Esophagus squamous epithelium (tissue), 5 donors: Measurements from ENCODE around the gene AMBP. TPM values are rescaled to one million over a fixed set of nuclear protein-coding genes. Genes with fewer than 3 reads are reported as not detected.

Experiments used
- DNase-seq: peaks from one replicate; lab custom pipeline; 2025; lab: John Stamatoyannopoulos, UW
- H3K27ac ChIP-seq, 4 donors: fragments of 200-600 bp; sonication (generic); one replicate each; pipeline ENCODE4 v1.5.1; 2016 to 2019; ENCODE audit warnings: mild to moderate bottlenecking in 1 of 4
- H3K27me3 ChIP-seq, 4 donors: fragments of 200-600 bp; sonication (generic); 1 replicate in 3 of 4; 2 replicates in 1 of 4; pipeline versions ENCODE4 v1.5.1 to v1.6.0; 2017 to 2021; ENCODE audit warnings: antibody characterized with exemption in 1 of 4
- H3K36me3 ChIP-seq, 3 donors: fragments of 200-600 bp; sonication (generic); one replicate each; pipeline ENCODE4 v1.5.1; 2016 to 2019
- H3K4me1 ChIP-seq, 3 donors: fragments of 200-600 bp; sonication (generic); one replicate each; pipeline ENCODE4 v1.5.1; 2017 to 2019
- H3K4me3 ChIP-seq, 4 donors: fragments of 200-600 bp; sonication (generic); 1 replicate in 3 of 4; 2 replicates in 1 of 4; pipeline ENCODE4 v1.5.1; 2016 to 2019; ENCODE audit warnings: mild to moderate bottlenecking in 2 of 4, moderate library complexity in 1 of 4
- H3K9me3 ChIP-seq, 3 donors: fragments of 200-600 bp; sonication (generic); one replicate each; pipeline ENCODE4 v1.5.1; 2016 to 2019
- POLR2A ChIP-seq, 4 donors: fragments of 450-650 bp; IDR thresholded peaks; one replicate each; pipeline ENCODE4 v1.6.1; 2017; ENCODE audit warnings: antibody characterized with exemption in 4 of 4, mild to moderate bottlenecking in 4 of 4, moderate library complexity in 3 of 4
- WGBS, 2 donors: methylation state at CpG; one replicate each; pipeline ENCODE4 v1.1.5; 2018; 5-methylcytosine and 5-hydroxymethylcytosine counted together
- intact Hi-C: fragments of 100-400 bp; cut with DNase I; formaldehyde crosslinking; loops from one replicate; pipeline ENCODE4 v1.15.0; 2022
- total RNA-seq, 4 donors: library from RNA; depleted of rRNA; stranded (reverse); fragments of >200 nt; gene quantifications; one replicate each; pipeline ENCODE4 v1.1.0, GENCODE V29; 2016
- TF ChIP-seq, protein P1 (sequence below), 6 experiments: fragments of 450-650 bp in 4 of 6; fragments of 200-600 bp in 2 of 6; sonication (generic) in 2 of 6; IDR thresholded peaks; one replicate each; pipeline ENCODE4 v1.5.1; 2016 to 2019; ENCODE audit warnings: antibody characterized with exemption in 6 of 6, mild to moderate bottlenecking in 4 of 6, moderate library complexity in 4 of 6
- donor health status: DM: yes; HTN: yes; CAD: no.

The AMBP gene
- total RNA-seq, 4 donors from 2014 or later = 0.19 to 2.5 TPM; not detected in 2

DNA sequence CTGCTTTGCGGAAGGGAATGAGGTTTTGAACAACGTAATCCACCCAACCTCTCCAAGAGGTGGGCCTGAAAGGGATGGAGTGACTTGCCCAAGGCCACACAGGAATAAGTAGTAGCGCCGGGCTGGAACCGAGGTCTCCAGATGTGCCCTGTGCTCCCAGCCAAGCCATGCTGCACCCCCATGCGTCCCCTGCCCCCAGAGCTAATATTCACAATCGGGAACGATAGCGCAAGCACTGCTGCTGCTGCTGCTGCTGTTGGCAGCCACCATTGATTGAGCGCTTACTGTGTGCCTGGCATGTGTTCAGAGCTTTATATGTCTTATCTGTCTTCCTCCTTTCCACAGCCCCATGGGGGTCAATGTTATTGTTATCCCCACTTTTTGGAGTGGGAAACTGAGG, 43.9 kb downstream of the AMBP start:
- DNase-seq = no peak
- Histone ChIP-seq H3K36me3 (peaks cover 0 to 79% (median 5%) of the 10 kb centered on the region in 3 donors), H3K27me3 (no peaks in the 10 kb centered on the region), H3K4me1 (peaks cover 0 to 12% (median 0%) of the 10 kb centered on the region in 3 donors), H3K4me3 (no peak overlapping the region), H3K9me3 (no peaks in the 10 kb centered on the region), H3K27ac (no peak overlapping the region)
- intact Hi-C loops = no loop called here
- TF ChIP-seq, protein P1, sequence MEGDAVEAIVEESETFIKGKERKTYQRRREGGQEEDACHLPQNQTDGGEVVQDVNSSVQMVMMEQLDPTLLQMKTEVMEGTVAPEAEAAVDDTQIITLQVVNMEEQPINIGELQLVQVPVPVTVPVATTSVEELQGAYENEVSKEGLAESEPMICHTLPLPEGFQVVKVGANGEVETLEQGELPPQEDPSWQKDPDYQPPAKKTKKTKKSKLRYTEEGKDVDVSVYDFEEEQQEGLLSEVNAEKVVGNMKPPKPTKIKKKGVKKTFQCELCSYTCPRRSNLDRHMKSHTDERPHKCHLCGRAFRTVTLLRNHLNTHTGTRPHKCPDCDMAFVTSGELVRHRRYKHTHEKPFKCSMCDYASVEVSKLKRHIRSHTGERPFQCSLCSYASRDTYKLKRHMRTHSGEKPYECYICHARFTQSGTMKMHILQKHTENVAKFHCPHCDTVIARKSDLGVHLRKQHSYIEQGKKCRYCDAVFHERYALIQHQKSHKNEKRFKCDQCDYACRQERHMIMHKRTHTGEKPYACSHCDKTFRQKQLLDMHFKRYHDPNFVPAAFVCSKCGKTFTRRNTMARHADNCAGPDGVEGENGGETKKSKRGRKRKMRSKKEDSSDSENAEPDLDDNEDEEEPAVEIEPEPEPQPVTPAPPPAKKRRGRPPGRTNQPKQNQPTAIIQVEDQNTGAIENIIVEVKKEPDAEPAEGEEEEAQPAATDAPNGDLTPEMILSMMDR (IDR thresholded peaks at IDR 0.05) = no peak
- no peak for TF ChIP-seq POLR2A (IDR thresholded peaks at IDR 0.05)
- WGBS, 2 donors = 96 to 100% methylated on average over 2 to 10 of the region's 10 CpGs

DNA sequence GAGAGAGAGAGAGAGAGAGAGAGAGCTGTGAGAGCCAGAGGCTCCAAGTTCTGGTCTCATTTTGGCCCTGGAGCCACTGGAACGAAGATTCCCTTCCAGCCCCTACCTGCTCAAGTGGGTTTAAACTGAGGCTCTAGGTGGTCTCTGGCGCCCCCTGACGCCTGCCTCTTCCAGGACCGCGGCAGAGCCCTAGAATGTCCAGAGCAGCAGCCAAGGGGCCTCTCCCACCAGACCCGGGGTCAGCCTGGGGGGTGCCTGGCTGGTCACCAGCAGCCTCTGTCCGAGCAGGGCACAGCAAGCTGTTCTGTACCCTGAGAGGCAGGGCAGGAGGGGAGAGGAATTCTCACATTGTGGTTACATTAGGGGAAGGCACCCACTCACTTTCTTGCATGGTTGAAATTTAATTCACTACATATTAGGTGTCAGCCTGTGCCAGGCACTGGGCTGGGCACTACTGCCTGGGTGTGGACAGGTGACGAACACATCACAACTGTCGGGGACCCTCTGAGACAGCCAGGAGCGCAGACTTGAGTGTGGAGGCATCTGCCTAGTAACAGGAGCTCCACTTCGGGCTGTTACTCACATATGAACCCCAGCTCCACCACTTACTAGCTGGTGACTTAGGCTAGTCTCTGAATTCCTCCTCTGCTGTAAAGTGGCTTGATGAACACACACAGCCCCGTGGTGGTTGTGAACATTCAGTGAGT, 44.5 kb downstream of the AMBP start:
- no peak for TF ChIP-seq POLR2A (IDR thresholded peaks at IDR 0.05)
- TF ChIP-seq, protein P1 (IDR thresholded peaks at IDR 0.05) = peak in 5 of 6 experiments; percentile 12 to 30 (median 21)

DNA sequence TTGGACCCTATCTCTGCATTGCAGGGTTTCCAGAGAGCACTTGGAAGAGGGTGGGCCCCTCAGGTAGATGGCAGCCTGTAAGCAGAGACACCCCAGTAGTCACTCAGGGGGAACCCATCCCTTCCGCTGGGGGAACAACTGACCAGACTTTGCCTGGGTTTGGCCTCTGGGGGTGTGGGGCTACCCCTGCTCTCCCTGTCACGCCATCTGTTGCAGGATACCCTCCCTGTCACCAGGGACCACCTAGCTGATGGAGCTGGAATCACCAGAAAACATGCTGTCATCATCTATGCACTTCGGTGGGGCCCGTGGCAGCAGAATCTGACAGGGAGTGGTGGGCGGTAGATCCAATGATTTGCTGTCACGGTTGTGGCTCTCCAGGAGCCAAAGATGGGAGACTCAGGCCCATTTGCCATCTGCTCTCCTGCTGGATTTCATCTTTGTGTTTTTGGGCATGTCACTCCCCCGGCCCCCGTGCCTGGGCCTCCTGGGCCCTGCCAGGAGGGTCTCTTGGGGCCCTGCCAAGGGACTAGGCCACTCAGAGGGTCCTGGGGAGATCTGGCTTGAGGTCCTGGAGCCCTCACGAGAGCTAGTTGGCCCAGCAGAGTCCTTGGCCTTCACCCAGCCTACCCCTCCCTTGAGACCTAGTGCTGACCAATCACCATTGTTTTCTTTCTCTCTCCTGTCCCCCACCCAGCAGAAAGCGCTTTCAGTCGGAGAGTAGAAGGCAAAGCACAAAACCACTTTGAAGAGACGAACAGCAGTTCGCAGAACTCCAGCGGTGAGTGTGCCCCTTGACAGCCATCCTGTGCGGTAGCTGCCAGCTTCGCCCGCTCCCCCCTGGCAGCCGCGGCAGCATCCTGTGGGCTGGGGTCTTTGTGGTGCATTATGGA, 45.9 kb downstream of the AMBP start:
- WGBS, 2 donors = 89 to 93% methylated on average over 15 to 17 of the region's 19 CpGs
- Histone ChIP-seq H3K27ac (no peak overlapping the region), H3K9me3 (no peaks in the 10 kb centered on the region), H3K4me1 (no peaks in the 10 kb centered on the region), H3K27me3 (no peaks in the 10 kb centered on the region), H3K36me3 (peaks cover 0 to 78% (median 5%) of the 10 kb centered on the region in 3 donors), H3K4me3 (no peak overlapping the region)
- intact Hi-C loops = no loop called here
- TF ChIP-seq POLR2A (IDR thresholded peaks at IDR 0.05) = no peak
- TF ChIP-seq, protein P1 (IDR thresholded peaks at IDR 0.05) = no peak
- no peak for DNase-seq

More for the DNA sequence above, 44.5 kb downstream of the AMBP start:
- Histone ChIP-seq H3K9me3 (no peaks in the 10 kb centered on the region), H3K27ac (no peak overlapping the region), H3K36me3 (peaks cover 0 to 78% (median 5%) of the 10 kb centered on the region in 3 donors), H3K27me3 (no peaks in the 10 kb centered on the region), H3K4me3 (no peak overlapping the region), H3K4me1 (peaks cover 0 to 10% (median 0%) of the 10 kb centered on the region in 3 donors)
- intact Hi-C loops = no loop called here
- WGBS, 2 donors = 67 to 72% methylated on average over 4 to 10 of the region's 12 CpGs
- DNase-seq = no peak

DNA sequence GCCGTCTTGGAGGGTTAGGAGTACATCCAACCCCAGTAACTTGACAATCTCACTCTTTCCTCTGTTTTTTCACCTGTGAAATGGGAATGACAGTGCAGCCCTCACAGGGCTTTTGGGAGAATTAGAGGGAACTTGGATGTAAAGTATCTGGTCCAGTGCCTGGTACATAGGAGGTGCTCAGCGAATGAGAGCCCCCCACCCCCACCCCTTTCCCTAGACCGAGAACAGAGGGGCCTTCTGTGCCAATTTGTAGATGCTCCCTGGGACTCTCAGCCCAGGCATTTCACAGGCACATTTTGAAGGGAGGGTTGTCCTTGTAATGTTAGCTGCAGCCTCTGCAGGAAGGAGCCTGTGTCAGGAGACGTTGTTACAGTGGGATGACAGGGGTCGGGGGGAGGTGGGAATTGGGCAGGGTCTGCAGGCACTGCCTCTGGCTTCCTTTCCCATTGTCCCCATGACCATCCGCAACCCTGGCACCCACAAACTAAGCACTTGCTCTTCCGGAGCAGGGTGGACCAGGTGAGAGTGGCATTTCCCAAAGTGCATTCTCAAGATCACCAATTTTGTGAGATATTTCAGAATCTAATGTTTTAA, 47.0 kb downstream of the AMBP start:
- Histone ChIP-seq H3K4me3 (no peak overlapping the region), H3K27me3 (no peaks in the 10 kb centered on the region), H3K27ac (no peak overlapping the region), H3K4me1 (no peaks in the 10 kb centered on the region), H3K9me3 (no peaks in the 10 kb centered on the region), H3K36me3 (peaks cover 0 to 72% (median 2%) of the 10 kb centered on the region in 3 donors)
- no peak for DNase-seq
- 84 to 87% methylated on average over 3 of the region's 7 CpGs for WGBS, 2 donors
- TF ChIP-seq, protein P1 (IDR thresholded peaks at IDR 0.05) = no peak
- TF ChIP-seq POLR2A (IDR thresholded peaks at IDR 0.05) = no peak
- intact Hi-C loops = no loop called here
